HUES64 (cell line): ENCODE data around the gene NUDT14.

Experiments used
- H3K27ac ChIP-seq: 2 replicates; pipeline ENCODE4 v1.7.0; 2013; ENCODE audit warnings: low read depth, low read length, inconsistent platforms
- H3K27me3 ChIP-seq: 2 replicates; pipeline ENCODE4 v1.6.1; 2013; ENCODE audit warnings: mild to moderate bottlenecking, low read length; ENCODE audit not compliant: insufficient read depth
- H3K36me3 ChIP-seq: 2 replicates; pipeline ENCODE4 v1.6.1; 2013; ENCODE audit warnings: mild to moderate bottlenecking, low read length; ENCODE audit not compliant: insufficient read depth
- H3K4me1 ChIP-seq: 2 replicates; pipeline ENCODE4 v1.6.1; 2013; ENCODE audit warnings: mild to moderate bottlenecking, low read length, moderate library complexity; ENCODE audit not compliant: insufficient read depth
- H3K4me3 ChIP-seq: 2 replicates; pipeline ENCODE4 v1.5.1; 2013; ENCODE audit warnings: mild to moderate bottlenecking, low read length, moderate library complexity
- H3K9ac ChIP-seq: 2 replicates; pipeline ENCODE4 v1.6.1; 2013; ENCODE audit warnings: mild to moderate bottlenecking, low read depth, low read length
- H3K9me3 ChIP-seq: 2 replicates; pipeline ENCODE4 v1.6.1; 2013; ENCODE audit warnings: low read depth, low read length; ENCODE audit not compliant: insufficient read depth
- WGBS: fragments of 150-250, 120-280 bp; methylation state at CpG from one replicate; pipeline ENCODE4 v1.1.7; 2013; ENCODE audit warnings: missing lambda C conversion rate; 5-methylcytosine and 5-hydroxymethylcytosine counted together

Gene NUDT14

DNA sequence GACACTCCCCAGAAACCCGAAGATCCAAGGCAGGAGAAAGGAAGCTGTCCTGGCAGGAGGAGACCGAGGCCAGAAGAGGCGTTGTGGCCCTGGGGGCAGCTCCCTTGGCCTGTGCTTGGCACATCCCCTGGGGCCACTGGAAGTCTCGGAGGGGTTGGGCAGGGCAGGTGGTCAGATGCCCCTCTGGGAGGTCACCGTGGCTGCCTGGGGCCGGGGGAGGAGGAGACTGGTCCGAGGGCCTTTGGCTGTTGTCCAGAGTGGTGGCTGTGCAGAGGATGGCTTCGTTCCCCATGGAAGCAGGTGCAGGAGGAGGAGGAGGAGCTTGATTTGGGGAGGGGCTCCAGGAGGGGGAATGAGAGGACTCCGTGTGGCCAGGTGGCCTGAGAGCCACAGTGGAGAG is 3.3 kb upstream of the NUDT14 start:
- Histone ChIP-seq H3K36me3 (no peaks in the 10 kb centered on the region), H3K27ac (no peak overlapping the region), H3K9ac (no peak overlapping the region), H3K4me3 (no peak overlapping the region), H3K27me3 (peaks cover 29% of the 10 kb centered on the region), H3K9me3 (0 out of 2 replicates have a peak, but pooled peaks cover 6% of the 10 kb centered on the region), H3K4me1 (peaks cover 7% of the 10 kb centered on the region; the same call in 1 of the 2 replicates)
- WGBS: 77% methylated on average over 9 of the region's 9 CpGs

DNA sequence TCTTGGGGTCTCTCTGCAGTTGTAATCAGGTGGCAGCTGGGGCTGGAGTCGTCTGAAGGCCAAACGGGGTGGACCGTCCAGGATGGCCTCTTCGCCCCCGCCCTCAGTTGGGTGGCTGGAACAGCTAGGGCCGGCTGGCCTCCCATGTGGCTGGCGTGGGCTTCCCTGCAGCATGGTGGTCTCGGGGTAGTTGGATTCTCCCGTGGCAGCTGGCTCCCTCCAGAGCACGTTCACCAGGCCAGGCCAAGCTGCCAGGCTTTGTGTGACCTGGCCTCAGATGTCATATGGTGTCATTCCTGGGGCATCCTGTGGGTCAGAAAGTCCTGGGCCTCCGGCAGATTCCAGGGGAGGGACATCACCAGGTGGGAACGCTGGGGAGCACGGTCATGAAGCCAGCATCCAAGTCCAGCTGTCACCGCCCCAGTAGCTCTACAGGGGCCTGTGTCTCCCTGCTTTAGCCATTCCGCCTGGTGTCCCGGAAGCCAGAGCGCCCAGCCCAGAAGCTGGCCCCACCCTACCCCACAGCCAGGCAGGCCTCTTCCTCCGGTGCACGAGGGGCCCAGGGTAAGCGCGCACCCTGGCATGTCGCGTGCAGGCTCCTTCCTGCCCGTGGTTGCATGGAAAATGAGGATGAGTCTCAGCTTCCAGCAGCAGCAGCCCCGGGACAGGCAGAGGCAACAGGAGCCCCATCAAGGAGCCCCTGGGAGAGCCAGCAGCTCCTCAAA is 1.3 kb upstream of the NUDT14 start:
- Histone ChIP-seq H3K9me3 (no peaks in the 10 kb centered on the region), H3K9ac (no peak overlapping the region), H3K4me1 (no peaks in the 10 kb centered on the region), H3K4me3 (no peak overlapping the region), H3K27me3 (peaks cover 29% of the 10 kb centered on the region), H3K36me3 (no peaks in the 10 kb centered on the region), H3K27ac (no peak overlapping the region)
- WGBS: 89% methylated on average over 25 of the region's 25 CpGs

GRCh38 chr14:105181549-105182295 is 610 bp upstream of the NUDT14 start:
- no peaks in the 10 kb centered on the region for H3K9me3 ChIP-seq
- no peaks in the 10 kb centered on the region for H3K36me3 ChIP-seq
- H3K27me3 ChIP-seq: peaks cover 29% of the 10 kb centered on the region
- H3K27ac ChIP-seq: no peak overlapping the region
- no peaks in the 10 kb centered on the region for H3K4me1 ChIP-seq
- H3K4me3 ChIP-seq: peak overlapping the region; percentile 52
- H3K9ac ChIP-seq: no peak overlapping the region
- 56% methylated on average over 21 of the region's 21 CpGs for WGBS

- Histone ChIP-seq H3K36me3 (no peaks in the 10 kb centered on the region), H3K27ac (no peak overlapping the region), H3K9ac (no peak overlapping the region), H3K9me3 (no peaks in the 10 kb centered on the region), H3K4me1 (no peaks in the 10 kb centered on the region), H3K27me3 (peaks cover 27% of the 10 kb centered on the region), H3K4me3 (no peak overlapping the region)
- 95% methylated on average over 13 of the region's 13 CpGs for WGBS
These were observed 1.9 kb downstream of the NUDT14 start for GRCh38 chr14:105179191-105179590.

DNA sequence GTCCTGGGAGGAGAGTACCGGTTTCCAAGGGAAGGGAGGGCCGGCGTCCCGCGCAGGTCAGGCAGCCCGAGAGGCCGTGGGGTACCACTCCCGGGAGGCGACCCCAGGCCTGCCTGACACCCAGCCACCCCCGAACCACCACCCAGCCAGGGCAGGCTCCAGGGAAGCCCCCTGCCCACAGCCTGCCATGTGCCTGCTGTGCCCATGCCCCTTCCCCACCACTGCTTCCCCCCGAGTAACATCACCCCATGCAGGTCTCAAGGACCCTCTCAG is 2.3 kb downstream of the NUDT14 start:
- Histone ChIP-seq H3K36me3 (no peaks in the 10 kb centered on the region), H3K9me3 (no peaks in the 10 kb centered on the region), H3K27ac (no peak overlapping the region), H3K27me3 (peaks cover 26% of the 10 kb centered on the region), H3K4me3 (no peak overlapping the region), H3K4me1 (no peaks in the 10 kb centered on the region), H3K9ac (no peak overlapping the region)
- WGBS: 93% methylated on average over 11 of the region's 11 CpGs

DNA sequence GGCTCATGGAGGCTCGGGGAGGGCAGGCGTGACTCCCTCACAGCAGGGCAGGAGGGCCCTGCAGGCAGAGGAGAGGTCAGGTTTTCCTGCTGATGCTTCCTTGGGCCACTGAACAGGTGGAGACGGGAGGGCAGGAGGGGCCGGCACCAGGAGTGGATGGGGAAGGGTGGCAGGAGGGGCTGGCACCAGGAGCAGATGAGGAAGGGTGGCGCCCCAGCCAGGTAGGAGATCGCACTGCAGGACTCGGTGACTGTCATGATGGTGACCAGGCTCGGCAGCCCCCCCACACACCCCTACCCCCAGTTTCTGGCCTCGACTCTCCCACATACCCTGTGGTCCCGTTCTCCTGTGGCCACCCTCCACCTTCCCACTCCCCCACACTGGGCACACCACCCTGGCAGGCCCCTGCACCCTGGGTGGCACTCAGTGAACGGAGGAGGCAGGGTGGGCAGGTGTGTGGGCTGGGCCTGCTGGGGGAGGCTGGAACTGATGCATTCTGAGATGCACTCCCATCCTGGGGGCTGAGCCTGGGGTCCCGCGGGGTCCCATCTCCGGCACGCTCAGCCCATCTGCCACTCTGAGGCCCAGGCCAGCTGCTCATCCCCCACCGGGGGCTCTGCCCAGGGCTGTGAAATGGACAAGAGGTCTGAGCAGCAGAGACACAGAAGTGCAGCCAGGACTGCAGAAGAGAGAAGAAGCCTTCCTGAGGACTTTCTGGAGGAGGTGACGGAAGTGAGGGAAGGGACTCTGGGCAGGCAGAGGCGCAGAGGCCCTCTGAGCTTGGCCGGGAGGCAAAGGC is 2.8 kb downstream of the NUDT14 start:
- H3K4me3 ChIP-seq: no peak overlapping the region
- H3K27ac ChIP-seq: no peak overlapping the region
- no peaks in the 10 kb centered on the region for H3K4me1 ChIP-seq
- whole genome bisulfite sequencing: 87% methylated on average over 19 of the region's 19 CpGs
- peaks cover 23% of the 10 kb centered on the region for H3K27me3 ChIP-seq
- no peaks in the 10 kb centered on the region for H3K9me3 ChIP-seq
- H3K9ac ChIP-seq: no peak overlapping the region
- no peaks in the 10 kb centered on the region for H3K36me3 ChIP-seq

GRCh38 chr14:105177082-105177481 is 4.0 kb downstream of the NUDT14 start:
- H3K4me1 ChIP-seq: no peaks in the 10 kb centered on the region
- H3K27me3 ChIP-seq: peaks cover 15% of the 10 kb centered on the region
- H3K9ac ChIP-seq: no peak overlapping the region
- whole genome bisulfite sequencing: 85% methylated on average over 11 of the region's 11 CpGs
- no peaks in the 10 kb centered on the region for H3K36me3 ChIP-seq
- H3K27ac ChIP-seq: no peak overlapping the region
- H3K9me3 ChIP-seq: no peaks in the 10 kb centered on the region
- H3K4me3 ChIP-seq: no peak overlapping the region

DNA sequence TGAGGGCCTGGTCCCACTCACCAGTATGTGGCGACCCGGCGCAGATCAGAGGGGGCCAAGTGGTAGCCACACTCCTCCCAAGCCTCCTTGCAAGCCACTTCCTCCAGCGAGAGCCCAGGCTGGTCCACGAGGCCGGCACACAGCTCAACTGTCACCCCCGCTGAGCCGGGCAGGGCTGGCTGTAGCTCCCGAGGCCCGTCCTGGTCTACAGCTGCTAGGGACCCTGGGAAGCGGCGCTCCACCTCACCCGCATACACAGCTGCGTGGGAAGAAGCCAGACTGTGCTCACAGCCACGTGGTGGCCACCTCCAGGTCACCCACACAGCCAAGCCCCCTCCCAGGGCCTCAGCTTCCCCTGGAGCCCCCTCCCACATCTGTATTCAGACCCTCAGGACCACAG is 4.6 kb downstream of the NUDT14 start:
- Histone ChIP-seq H3K4me3 (no peak overlapping the region), H3K9me3 (no peaks in the 10 kb centered on the region), H3K4me1 (no peaks in the 10 kb centered on the region), H3K27me3 (peaks cover 9% of the 10 kb centered on the region), H3K36me3 (no peaks in the 10 kb centered on the region), H3K27ac (no peak overlapping the region), H3K9ac (no peak overlapping the region)
- 84% methylated on average over 15 of the region's 15 CpGs for WGBS

DNA sequence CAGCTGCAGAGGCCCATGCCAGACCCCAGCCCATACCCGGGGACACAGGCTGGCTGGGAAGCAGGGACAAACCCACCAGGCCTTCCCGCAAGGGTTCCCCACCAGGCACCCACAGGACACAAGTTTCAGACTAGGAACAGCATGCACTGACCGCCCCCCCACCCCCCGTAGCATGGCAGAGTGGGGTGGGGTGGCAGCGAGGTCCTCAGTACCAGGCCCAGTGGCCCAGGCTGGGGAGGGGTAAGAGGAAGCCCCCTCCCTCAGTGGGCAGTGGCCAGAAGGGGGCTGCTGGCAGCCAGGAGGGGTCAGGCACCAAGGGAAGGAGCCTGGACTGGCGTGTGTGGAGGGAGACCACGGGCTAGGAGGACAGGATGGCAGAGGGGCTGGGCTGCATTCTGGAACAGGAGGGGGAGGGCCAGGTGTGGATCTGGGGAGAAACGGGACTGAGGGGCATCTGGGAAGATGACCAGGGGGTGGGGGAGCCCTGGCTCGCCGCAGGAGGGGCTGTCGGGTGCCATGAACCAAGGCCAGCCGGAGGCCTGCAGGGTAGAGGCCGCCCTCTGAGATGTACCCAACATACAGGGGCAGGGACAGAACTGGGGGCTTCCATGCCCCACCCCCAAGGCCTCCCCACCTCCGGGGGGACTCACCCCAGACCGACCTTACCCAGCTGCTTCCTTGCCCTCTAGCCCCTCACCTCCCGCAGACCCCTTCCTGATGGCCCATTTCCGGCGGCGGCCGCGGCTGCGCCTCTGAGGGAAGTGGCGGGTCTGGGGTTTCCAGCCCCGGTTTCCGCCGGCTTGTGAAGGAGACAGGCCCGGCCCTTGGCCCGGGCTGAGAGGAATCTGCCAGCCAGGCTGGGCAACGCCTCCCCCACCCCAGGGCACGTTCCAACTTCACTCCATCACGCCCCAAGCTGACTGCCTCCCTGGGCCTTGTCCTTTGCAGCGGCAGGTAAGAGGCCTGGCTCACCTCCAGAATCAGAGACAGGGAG is 6.9 kb downstream of the NUDT14 start:
- Histone ChIP-seq H3K4me3 (no peak overlapping the region), H3K9ac (no peak overlapping the region), H3K36me3 (no peaks in the 10 kb centered on the region), H3K27ac (no peak overlapping the region), H3K27me3 (peaks cover 5% of the 10 kb centered on the region), H3K4me1 (no peaks in the 10 kb centered on the region; the same call in 1 of the 2 replicates), H3K9me3 (no peaks in the 10 kb centered on the region)
- whole genome bisulfite sequencing: 85% methylated on average over 32 of the region's 32 CpGs

DNA sequence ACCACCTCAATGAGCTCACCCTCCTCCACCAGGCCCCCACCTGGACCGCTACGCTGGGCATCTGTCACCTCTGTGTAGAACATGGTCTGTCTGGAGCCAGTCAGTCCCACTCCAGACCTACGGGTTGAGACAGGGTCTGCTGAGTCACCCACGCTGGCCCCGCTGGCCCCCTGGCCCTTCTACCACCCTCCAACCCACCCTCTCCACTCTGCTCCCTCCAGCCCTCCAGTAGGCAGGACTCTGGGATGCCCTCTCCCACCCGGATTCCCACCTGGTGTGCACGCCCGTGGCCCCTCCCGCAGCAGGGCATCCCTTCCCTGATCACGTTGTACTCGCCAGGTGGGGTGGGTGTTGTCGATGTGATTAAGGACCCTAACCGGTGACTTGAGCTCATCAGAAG is 8.0 kb downstream of the NUDT14 start:
- H3K9ac ChIP-seq: no peak overlapping the region
- peaks cover 9% of the 10 kb centered on the region for H3K27me3 ChIP-seq
- 91% methylated on average over 13 of the region's 13 CpGs for WGBS
- no peaks in the 10 kb centered on the region for H3K9me3 ChIP-seq
- no peaks in the 10 kb centered on the region; the same call in 1 of the 2 replicates for H3K4me1 ChIP-seq
- no peak overlapping the region for H3K27ac ChIP-seq
- no peak overlapping the region for H3K4me3 ChIP-seq
- H3K36me3 ChIP-seq: no peaks in the 10 kb centered on the region
